GM19395 (cell line): ENCODE results near the gene RAD51C.
"Not testable (repeated sequence)": the region's sequence is repeated elsewhere in the genome, so short reads cannot be mapped to it uniquely, and the experiment has no call there.

Experiments used
- ATAC-seq: cut with Tn5 transposase; IDR thresholded peaks from one replicate; pipeline ENCODE4 v1.9.1; 2021; ENCODE audit warnings: mild to moderate bottlenecking, moderate library complexity; ENCODE audit not compliant: unreplicated experiment

RAD51C gene

DNA sequence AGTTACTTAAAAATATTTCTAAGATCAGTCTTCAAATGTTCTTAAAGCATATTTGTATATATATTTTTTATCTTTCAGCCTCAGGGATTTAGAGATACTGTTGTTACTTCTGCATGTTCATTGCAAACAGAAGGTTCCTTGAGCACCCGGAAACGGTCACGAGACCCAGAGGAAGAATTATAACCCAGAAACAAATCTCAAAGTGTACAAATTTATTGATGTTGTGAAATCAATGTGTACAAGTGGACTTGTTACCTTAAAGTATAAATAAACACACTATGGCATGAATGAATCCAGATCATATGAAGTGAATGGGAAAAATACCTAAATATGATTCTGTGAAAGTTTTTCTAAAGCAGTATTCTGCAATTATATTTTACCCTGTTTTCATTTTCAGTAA is 41.6 kb downstream of the RAD51C start:
- no peak for ATAC-seq

DNA sequence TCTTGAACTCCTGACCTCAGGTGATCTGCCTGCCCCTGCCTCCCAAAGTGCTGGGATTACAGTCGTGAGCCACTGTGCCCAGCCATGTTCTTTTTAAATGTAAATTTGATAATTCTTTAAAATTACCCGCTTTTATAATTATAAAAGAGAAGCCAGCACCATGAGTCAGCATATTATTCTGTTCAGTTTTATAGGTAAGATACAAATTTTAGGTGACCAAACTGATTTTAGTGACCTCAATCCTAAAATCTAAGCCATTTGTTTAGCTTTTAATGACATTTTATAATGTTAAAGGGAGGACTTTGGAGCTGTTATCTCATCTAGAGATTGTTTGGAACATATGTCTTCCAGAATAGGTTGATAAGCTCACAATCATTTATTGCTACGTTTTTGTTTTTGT is 42.4 kb downstream of the RAD51C start:
- ATAC-seq = no peak

DNA sequence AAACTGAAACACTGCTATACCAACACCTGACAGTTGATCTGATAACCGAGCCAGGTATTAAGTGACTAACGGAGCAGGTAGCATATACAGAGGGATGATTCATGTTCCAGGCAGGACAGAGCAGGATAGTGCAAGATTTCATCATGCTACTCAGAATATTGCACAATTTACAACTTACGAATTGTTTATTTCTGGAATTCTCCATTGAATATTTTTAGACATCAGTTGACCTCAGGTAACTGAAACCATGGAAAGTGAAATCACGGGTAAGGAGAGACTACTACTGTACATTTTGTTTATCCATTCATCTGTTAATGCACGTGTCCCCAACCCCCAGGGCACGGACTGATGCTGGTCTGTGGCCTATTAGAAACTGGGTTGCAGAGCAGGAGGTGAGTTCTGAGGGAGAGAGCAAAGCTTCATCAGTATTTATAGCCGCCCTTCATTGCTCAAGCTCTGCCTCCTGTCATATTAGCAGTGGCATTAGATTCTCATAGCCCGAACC is 48.8 kb downstream of the RAD51C start:
- no peak for ATAC-seq

DNA sequence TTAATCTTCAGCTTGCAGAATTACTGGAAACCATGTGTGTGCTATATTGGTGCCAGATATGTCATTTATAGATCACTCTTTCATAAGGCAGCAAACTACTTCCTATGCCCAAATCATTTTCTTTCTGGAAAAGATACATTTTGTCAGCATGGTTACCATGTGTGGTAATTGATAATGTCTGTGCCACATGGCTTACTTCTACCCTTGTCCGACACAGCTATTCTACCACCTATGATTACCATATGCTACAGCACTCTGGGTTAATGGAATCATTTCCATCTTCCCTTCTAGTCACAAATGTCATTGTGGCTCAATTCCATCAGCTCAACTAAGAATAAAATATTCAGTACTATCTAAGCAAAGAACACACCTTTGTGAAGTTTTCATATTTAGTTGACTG is 55.3 kb downstream of the RAD51C start:
- no peak for ATAC-seq

DNA sequence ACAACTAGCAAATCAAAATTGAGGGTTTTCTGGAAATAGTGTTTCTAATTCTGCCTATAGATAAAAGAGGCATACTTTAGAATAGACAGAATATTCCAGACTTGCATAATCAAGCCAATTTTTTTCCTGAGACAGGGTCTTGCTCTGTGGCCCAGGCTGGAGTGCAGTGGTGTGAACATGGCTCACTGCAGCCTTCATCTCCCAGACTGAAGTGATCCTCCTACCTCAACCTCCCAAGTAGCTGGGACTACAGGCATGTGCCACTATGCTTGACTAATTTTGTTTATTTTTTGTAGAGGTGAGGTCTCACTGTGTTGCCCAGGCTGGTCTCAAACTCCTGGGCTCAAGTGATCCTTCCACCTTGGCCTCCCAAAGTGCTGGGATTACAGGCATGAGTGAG is 57.2 kb downstream of the RAD51C start:
- not testable (repeated sequence) for ATAC-seq

DNA sequence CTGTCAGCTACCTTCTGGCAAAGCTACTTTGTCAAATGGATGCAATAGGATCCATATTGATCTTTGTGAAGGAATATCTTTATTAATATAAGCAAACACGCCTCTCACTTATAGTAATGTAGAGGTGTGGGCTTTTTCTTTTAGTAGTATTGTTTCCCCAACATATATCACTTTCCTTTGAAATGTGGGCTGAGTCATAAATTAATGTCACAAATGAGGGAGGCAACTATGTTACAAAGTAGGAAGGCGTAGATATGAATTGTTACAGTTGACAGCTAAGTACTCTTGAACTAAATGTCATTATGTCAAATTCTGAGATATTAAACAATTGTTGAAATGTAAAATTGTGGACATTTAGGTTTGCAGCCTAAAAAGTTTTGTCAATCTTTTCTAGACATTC is 60.6 kb downstream of the RAD51C start:
- ATAC-seq = no peak

DNA sequence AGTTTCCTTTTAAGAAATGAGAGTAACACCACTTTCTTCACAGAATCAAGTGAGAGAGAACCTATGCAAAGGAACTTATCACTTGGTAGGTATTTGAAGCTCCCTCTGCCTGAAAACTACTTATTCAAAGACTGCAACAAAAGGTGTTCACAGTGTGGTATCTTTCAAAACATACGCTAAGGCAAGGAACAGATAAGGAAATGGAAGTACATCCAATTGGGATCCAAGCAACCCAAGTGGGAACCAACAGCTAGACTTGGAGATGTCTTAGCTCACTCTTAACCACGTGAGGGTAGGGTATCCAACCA is 62.8 kb downstream of the RAD51C start:
- ATAC-seq = no peak

DNA sequence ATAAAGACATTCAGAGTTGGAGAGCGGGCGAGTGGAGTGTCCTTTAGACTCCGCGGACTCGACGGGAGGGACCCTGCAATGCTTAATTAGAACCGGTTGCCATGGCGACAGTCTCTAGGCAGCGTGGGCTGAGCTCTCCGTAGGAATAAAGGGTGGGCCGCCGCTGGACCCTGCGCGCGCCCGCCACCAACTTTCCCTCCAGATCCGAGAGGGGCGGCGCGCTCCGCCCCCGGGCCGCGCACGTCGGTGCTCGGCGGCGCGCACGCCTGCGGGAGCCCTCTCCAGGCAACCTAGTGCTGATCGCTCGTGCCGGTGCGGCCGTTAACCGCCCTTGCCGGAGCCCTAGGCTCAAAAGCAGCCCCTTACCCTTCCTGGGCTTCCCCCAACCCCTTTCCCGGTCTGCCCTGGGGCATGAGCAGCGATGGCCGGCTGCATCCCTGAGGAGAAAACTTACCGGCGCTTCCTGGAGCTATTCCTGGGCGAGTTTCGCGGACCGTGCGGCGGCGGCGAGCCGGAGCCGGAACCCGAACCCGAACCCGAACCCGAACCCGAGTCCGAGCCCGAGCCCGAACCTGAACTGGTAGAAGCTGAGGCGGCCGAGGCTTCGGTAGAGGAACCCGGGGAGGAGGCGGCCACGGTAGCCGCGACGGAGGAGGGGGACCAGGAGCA is 63.3 kb downstream of the RAD51C start, which contains the start of gene PPM1E:
Gene PPM1E, plus strand, starts transcription at position 278 of the 669 bp plus-strand sequence.
- no peak for ATAC-seq

DNA sequence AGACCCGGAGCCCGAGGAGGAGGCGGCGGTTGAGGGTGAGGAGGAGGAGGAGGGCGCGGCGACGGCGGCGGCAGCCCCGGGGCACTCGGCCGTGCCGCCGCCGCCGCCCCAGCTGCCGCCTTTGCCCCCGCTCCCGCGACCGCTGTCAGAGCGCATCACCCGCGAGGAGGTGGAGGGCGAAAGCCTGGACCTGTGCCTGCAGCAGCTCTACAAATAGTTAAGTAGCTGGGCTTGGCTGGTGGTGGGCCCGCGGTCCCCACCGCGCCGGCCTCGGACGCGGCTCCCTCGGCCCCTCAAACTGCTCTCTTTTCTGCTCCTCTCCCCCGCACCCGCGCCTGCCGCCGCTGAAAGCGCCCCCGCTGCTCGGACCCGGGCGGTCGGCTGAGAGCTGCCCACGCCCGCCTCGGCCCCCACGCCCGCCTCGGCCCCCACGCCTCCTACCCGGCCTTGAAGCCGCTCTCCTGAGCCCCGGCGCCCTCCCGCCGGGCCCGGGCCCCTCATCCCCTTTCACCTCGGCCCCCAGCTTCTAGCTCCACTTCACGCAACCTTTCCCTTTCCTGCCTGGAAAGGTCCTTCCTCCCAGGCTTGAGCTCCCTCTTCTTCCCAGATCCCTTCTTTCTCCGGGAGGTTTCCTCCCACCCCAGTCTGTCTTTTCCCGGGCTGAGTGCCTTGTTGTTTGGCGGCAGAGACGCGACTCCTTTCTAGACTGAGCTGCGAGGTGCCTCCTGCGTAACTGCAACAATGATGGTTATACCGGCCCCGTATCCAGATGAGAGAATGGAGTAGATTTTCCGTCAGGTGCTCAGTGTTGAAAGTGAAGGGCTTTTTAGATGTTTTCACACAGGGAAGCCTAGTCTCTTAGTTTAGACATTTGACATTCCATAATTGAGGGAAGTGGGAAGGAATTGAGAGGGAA is 64.1 kb downstream of the RAD51C start:
- ATAC-seq = no peak

DNA sequence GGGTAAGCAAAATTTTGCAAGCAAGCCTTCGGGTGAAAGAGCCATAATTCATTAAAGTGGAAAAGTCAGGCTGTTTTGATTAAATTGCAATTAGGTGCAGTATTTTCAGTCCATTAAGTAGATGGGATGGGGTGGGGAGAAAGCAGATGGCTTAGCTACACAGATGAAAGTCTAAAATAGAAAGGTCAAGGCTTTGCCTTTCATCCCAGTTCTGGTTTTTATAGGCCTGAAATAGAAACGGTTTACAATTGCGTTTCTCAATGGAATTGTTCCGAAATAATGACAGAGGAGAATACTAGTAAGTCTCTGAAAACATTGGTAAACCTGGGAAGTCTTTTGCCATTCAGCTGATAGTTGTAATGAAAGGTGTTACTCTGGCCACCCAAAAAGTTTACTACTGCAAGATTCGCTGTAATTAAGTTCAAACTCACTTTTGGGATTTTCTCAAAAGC is 64.8 kb downstream of the RAD51C start:
- no peak for ATAC-seq

DNA sequence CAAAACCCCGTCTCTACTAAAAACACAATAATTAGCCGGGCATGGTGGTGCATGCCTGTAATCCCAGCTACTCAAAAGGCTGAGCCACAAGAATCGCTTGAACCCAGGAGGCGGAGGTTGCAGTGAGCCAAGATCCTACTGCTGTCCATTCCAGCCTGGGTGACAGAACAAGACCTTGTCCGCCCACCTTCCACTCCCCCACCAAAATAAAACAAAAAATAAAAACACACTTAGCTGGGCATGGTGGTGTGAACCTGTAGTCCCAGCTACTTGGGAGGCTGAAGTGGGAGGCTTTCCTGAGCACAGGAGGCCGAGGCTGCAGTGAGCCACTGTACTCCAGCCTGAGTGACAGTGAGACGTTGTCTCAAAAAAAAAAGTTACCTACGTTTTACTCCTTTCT is 66.5 kb downstream of the RAD51C start:
- ATAC-seq = no peak

DNA sequence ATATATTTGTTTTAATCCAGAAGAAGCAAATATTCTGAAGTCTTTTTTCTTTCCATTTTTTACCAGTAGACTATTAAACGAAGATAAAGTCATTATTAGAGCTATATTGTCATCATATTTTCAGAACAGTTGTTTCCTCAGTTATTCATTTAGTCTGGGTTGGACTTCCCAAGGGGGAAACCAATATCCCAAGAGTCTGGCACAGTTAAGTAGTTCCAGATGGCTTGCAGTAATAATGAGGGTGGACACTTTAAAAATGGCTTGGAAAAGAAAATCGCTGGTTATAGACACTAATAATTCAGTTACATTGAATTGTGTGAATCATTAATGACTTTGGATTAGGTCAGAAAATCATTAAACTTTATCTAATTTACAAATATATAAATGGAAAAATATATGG is 67.1 kb downstream of the RAD51C start:
- ATAC-seq = no peak

DNA sequence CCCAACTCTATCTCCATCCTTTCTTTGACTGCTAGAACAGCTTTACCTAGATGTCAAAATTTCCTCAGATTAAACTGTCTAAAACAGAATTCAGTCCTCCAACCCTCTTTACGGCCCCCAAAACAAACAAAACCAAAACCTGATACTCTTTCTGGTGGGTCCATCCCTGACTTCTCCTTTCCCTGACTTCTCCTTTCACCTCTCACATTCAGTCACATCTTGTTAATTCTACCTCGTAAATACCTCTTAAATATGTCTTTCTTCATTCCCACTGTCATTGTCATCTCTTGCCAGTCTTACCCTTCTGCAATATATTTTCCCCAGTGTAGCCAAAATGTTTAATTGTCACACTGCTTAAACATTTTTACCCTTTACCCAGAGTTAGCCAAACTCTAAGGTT is 67.8 kb downstream of the RAD51C start:
- ATAC-seq = no peak

DNA sequence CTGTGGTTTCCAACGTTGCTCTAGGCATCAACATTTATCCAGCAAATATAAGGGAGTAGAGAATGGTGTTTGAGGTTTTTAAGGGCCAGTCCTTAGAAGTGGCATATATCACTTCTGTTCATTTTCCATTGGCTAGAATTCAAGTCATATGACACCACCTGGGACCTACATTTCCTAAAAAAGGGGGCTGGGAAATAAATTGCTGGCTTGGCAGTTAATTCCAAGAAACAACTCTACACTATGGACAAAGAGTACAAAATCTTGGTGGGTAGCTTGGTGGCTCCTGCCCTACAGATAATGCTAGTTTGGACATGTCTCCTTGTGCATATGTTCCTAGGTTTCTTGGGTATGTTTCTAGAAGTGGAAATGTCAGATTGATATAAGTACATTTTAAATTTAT is 70.9 kb downstream of the RAD51C start:
- no peak for ATAC-seq

DNA sequence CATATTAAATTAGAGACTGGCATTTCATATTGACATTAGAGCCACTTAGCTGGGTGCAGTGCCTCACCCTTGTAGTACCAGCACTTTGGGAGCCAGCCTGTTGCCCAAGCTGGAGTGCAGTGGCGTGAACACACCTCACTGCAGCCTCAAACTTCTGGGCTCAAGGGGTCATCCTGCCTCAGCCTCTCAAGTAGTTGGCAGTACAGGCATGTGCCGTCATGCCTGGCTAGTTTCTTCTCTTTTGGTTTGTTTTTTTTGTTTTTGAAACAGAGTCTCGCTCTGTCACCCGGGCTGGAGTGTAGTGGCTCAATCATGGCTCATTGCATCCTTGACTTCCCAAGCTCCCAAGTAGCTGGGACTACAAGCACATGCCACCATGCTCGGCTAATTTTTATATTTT is 72.0 kb downstream of the RAD51C start:
- no peak for ATAC-seq

DNA sequence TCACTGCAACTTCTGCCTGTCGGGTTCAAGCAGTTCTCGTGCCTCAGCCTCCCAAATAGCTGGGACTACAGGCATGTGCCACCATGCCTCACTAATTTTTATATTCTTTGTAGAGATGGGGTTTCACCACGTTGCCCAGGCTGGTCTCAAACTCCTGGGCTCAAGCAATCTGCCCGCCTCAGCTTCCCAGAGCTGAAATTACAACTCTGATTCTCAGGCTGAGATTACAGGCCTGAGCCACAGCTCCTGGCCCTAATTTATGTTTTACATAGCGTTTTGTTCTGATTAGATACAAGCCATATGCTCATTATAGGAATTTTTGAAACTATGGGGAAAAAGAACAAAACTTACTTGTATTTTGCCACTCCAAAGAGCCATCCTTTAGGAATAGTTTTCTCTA is 86.1 kb downstream of the RAD51C start:
- not testable (repeated sequence) for ATAC-seq

DNA sequence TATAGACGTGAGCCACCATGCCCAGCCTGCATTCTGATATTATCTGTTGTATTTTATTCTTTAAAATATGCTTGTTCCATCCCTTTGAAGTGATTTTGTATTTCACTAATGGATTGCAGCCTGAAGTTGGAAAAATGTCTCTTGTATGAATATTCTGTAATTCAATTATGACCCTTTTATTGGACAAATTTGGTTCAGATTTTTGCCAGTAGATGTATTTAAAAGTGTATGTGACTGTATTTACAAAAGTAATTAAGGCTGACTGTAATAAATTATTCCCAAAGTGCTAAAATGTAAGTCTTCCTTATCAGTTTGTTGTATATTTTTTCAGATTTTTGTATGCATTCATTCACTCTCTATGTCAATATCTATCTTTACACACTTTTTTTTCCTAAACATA is 87.0 kb downstream of the RAD51C start:
- ATAC-seq = no peak

DNA sequence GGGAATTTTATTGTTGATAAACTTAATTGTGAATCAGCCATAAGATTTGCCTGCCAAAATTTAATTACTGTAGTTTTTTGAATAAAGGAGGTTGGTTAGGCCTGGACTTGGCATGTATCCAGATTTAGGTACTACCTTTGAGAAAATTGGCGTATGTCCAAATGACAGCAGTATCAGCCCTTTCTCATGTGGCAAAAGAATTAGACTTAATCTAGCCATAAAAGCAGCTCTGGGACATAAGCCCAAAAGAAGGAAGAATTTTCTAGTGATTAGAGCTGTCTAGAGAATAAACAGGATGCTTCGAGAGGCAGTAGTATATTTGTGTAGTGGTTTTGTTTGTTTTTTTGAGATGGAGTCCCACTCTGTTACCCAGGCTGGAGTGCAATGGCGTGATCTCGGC is 91.0 kb downstream of the RAD51C start:
- no peak for ATAC-seq

DNA sequence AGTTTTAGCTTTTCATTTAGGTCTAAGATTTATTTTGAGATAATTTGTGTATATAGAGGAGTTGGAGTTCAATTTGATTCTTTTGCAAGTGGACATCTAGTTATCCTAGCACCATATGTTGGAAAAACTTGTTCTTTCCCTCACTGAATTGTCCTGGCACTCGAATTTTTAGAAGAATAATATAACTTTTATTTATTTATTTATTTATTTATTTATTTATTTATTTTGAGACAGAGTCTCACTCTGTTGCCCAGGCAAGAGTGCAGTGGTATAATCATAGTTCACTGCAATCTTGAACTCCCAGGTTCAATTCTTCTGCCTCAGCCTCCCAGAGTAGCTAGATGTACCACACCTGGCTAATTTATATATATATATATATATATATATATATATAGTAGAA is 92.7 kb downstream of the RAD51C start:
- ATAC-seq = no peak
